A673 (cell line): ENCODE results near the gene PSG11.
"Not testable (repeated sequence)": the region's sequence is repeated elsewhere in the genome, so short reads cannot be mapped to it uniquely, and the experiment has no call there.

Experiments used
- CTCF ChIP-seq: fragments of 300-800, 200-600 bp; sonication (generic); conservative IDR thresholded peaks from 2 replicates; pipeline ENCODE4 v1.5.1; 2017; ENCODE audit warnings: low read depth, mild to moderate bottlenecking, antibody characterized with exemption, low read length, moderate library complexity, mixed read lengths
- EZH2 ChIP-seq: fragments of 200-600 bp; sonication (generic); IDR thresholded peaks from 2 replicates; pipeline ENCODE4 v1.6.1; 2017; ENCODE audit warnings: borderline replicate concordance, low read depth, mild to moderate bottlenecking, mixed read lengths, antibody characterized with exemption, low read length; ENCODE audit not compliant: poor library complexity, severe bottlenecking

DNA sequence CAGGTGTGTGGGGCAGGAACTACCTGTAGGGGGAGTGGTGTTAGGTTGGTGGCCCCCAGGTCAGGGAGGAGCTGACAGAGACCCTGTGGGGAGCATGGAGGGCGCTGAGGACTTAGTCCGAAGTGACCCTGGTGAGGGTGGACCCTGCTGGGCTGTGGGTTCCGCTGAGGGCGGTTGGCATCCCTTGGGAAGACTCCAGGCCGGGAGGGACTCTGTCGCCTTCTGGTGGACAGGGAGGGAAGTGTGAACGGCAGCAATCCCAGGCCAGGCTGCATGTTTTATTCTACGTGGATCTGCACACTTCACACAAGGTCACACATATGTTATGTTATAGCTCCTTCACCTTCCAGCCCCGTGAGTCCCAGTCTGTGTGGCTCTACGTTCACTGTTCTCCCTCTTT lies 1.7 kb upstream of the PSG11 start:
- TF ChIP-seq CTCF: peak; percentile 48
- not testable (repeated sequence) for TF ChIP-seq EZH2
